Colon (tissue), 2 donors: Measurements from ENCODE around the gene CFAP57.

Experiments
- FAIRE-seq: peaks from 2 replicates; lab custom pipeline; 2012; peaks lifted over from hg19 to GRCh38; lab: Jason Lieb, UNC
- donor health status: control.
- donor health status: control.

Gene CFAP57

GRCh38 chr1:43255438-43256210 is 83.5 kb downstream of the CFAP57 start:
- FAIRE-seq, result no peak

- FAIRE-seq, result no peak
These were observed 84.8 kb downstream of the CFAP57 start for GRCh38 chr1:43256675-43257570.

- no peak for FAIRE-seq
These were observed 86.2 kb downstream of the CFAP57 start for GRCh38 chr1:43258370-43258769.

- FAIRE-seq, result no peak
These were observed 93.3 kb downstream of the CFAP57 start for GRCh38 chr1:43265431-43265830.

GRCh38 chr1:43266881-43267280 is 94.8 kb downstream of the CFAP57 start:
- FAIRE-seq, result no peak

- no peak for FAIRE-seq
These were observed 95.2 kb downstream of the CFAP57 start for GRCh38 chr1:43267291-43267805.

GRCh38 chr1:43267818-43268425 is 95.8 kb downstream of the CFAP57 start:
- FAIRE-seq, result no peak

GRCh38 chr1:43269627-43270375 is 97.7 kb downstream of the CFAP57 start, which contains the start of gene TMEM125:
Gene TMEM125, plus strand, starts transcription at chr1:43269983. Its CDS starts 2,740 bp downstream, at chr1:43272723.
- no peak for FAIRE-seq

- no peak for FAIRE-seq
These were observed 98.4 kb downstream of the CFAP57 start for GRCh38 chr1:43270421-43271095.

- no peak for FAIRE-seq
These were observed 99.3 kb downstream of the CFAP57 start for GRCh38 chr1:43271186-43272118.

GRCh38 chr1:43272161-43272560 is 100.0 kb downstream of the CFAP57 start:
- FAIRE-seq, result no peak

GRCh38 chr1:43272576-43273571 is 100.7 kb downstream of the CFAP57 start:
- FAIRE-seq, result no peak

GRCh38 chr1:43273708-43274107 is 101.6 kb downstream of the CFAP57 start:
- FAIRE-seq, result no peak

- FAIRE-seq, result no peak
These were observed 102.1 kb downstream of the CFAP57 start for GRCh38 chr1:43274125-43274803.

- no peak for FAIRE-seq
These were observed 102.7 kb downstream of the CFAP57 start for GRCh38 chr1:43274804-43275180.

- FAIRE-seq, result no peak
These were observed 103.9 kb downstream of the CFAP57 start for GRCh38 chr1:43275826-43276620.

- FAIRE-seq, result no peak
These were observed 104.5 kb downstream of the CFAP57 start for GRCh38 chr1:43276673-43277072.
